Upper lobe of left lung (tissue), 4 donors: ENCODE data around the gene ARID3C.

Experiments
- CTCF ChIP-seq, 6 experiments: fragments of 450-650 bp in 4 of 6; fragments of 200-600 bp in 2 of 6; sonication (generic) in 2 of 6; IDR thresholded peaks; one replicate each; pipeline ENCODE4 v1.5.1; 2016 to 2019; ENCODE audit warnings: antibody characterized with exemption in 6 of 6
- POLR2A ChIP-seq, 4 donors: fragments of 450-650 bp; IDR thresholded peaks; one replicate each; pipeline ENCODE4 v1.5.1; 2016 to 2017; ENCODE audit warnings: antibody characterized with exemption in 4 of 4, mild to moderate bottlenecking in 2 of 4
- POLR2AphosphoS5 ChIP-seq, 2 donors: sonication (generic); formaldehyde crosslinking; IDR thresholded peaks; one replicate each; pipeline ENCODE4 v1.5.1; 2017; ENCODE audit warnings: antibody characterized with exemption in 2 of 2

GRCh38 chr9:34634551-34635248, 5.8 kb upstream of the ARID3C start:
- TF ChIP-seq CTCF (IDR thresholded peaks at IDR 0.05), result no peak
- TF ChIP-seq POLR2A (IDR thresholded peaks at IDR 0.05), result no peak
- no peak for TF ChIP-seq POLR2AphosphoS5 (IDR thresholded peaks at IDR 0.05)
